Stimulated activated CD4-positive, alpha-beta T cell treated with anti-CD3 and anti-CD28 coated beads, Interleukin-12 subunit alpha, Interleukin-12 subunit beta, amount 100 ng/mL, for 48 hours (primary cell): Measurements from ENCODE around the gene MAP4K3.
"Not testable (repeated sequence)": the region's sequence is repeated elsewhere in the genome, so short reads cannot be mapped to it uniquely, and the experiment has no call there.

Experiments used
- DNase-seq, 3 donors: peaks; one replicate each; pipeline ENCODE4 v3.0.0-alpha.2; 2020; ENCODE audit warnings: low read depth in 2 of 3, low spot score in 1 of 3

The MAP4K3 gene

DNA sequence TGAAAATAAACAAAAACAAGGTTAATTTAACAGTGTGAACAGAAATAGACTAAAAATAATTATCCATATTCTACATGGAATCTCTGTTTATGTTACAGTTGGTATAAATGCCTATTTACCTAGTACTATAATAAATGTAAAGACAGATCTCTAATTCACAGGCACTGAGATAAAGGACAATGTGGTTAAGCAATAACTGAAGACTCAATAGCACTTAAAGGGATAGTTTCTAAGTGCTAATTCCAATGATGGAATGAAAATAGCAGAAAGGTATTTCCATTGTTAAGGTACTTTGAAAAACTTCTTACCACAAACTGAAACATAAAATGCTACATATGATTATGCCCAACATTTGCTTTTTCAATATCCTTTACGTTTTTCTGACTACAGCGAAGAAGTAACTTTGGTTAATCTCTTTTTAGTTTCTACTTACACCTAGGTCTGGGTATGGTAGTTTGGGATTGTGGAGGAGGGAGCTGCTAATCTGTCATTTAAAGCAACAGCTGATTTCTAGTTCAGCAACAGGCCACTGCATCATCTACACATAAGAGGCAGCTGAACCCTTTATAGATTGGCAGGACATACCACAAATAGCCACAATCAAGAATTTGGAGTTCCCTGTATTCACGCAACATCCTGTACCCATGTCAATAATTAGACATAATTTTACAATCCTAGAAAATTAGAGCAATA is 27.2 kb downstream of the MAP4K3 start:
- DNase-seq, result no peak

DNA sequence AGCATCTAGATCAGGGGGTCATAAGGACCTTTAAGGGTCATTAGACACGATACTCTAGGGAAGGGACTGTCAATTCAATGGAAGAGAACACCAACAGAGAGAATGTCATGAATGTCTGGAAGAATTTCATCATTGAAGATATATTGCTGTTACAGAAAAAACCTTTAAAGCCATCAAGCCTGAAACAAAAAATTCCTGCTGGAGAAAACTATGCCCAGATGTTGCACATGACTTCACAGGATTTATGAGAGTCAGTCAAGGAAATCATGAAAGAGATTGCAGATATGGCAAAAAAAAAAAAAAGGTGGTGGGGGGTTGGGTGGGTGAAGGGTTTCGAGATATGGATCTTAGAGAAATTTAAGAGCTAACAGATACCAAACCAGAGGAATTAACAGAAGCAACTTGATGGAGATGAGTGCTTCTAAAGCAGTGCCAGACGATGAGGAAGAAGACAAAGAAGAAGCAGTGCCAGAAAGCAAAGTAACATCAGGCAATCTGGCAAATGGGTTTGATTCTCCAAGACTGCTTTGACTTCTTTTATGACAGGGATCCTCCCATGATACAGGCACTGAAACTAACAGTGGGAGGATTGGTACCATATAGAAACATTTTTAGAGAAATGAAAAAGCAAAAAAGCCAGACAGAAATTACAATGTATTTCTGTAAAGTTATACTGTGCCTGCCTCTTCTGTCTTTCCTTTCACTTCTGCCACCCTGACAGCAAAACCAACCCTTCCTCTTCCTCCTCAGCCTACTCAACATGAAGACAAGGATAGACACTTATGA is 28.5 kb downstream of the MAP4K3 start:
- DNase-seq, result no peak

DNA sequence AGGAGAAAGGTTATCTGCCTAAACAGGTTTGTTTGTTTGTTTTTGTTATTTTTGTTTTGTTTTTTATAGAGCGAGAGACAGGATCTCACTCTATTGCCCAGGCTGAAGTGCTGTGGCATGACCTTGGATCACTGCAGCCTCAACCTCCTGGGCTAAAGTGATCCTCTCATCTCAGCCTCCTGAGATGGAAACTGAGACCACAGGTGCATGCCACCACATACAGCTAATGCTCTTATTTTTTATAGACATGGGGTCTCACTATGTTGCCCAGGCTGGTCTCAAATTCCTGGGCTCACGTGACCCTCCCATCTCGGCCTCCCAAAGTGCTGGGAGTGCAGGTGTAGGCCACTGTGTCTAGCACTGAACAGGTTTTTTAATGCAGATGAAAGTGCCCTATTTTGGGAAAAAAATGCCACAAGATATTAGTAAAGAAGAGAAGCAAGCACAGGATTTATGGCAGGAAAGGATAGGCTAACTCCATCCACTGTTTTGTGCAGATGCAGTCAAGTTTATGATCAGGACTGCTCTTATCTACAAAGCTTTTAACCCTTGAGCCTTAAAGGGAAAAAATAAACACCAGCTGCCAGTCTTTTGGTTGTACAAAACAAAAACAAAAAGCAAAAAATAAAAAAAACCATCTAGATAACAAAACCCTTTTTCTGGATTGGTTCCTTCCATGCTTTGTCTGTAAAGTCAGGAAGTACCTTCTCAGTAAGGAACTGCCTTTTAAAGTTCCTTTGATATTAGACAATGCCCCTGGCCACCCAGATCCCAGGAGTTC is 29.4 kb downstream of the MAP4K3 start:
- DNase-seq, result no peak

DNA sequence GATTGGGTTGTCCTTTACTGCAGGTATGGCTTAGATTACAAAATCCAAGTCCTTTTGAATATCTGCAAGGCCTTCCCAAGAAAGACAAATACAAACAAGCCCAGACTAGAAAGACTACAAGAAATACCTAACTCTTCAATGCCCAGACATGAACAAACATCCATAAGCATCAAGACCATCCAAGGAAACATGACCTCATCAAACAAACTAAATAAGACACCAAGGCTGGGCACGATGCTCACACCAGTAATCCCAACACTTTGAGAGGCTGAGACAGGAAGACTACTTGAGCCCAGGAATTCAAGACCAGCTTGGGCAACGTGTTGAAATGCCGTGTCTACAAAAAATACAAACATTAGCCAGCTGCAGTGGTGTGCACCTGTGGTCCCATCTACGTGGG is 31.7 kb downstream of the MAP4K3 start:
- no peak for DNase-seq

DNA sequence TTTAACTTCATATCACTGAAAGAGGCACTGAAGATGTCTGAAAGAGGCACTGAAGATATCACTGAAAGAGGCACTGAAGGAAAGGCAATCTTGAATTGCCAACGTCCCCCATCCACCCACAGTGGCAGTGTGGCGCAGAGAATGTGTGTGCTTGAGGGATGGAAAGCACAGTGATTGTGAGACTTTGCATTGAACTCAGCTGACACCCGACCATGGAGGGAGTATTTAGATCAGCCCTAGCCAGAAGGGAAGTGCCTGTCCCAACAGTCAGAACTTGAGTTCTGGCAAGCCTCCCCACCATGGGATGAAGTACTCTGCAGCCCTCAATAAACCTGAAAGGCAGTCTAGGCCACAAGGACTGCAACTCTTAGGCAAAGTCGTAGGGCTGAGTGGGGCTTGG is 33.8 kb downstream of the MAP4K3 start:
- DNase-seq, result no peak

DNA sequence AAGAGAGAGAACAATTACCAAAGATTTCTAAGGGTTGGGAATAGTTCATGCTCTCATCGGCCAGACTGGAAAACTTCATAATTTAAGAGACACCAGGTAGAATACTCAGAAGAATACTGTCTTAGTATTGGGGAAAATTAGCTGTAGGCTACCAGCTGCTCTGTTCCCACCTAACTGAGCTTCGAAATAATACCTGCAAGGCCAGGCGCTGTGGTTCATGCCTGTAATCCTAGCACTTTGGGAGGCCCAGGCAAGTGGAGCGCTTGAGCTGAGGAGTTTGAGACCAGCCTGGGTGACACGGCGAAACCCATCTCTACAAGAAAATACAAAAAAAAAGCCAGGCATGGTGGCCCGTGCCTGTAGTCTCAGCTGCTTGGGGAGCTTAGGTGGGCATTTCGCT is 35.8 kb downstream of the MAP4K3 start:
- DNase-seq, result no peak

DNA sequence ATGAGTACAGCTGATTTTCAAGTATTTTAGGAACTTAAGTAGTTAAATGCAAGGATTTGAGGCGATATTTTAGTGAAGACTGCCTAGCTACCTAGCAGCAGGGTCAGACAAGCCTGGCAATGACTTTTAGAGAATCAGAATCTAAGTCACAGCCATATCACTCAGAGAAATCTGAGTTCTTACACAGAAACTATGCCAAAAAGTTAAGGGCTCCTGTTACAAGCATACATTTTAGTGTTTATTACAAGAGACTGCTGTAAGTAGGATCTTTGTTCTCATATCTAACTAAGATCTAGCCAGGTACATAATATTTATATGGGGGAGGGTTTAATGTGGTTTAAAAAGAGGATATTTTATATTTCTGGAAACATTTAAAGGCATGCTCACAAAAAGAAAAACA is 37.5 kb downstream of the MAP4K3 start:
- DNase-seq, result no peak

DNA sequence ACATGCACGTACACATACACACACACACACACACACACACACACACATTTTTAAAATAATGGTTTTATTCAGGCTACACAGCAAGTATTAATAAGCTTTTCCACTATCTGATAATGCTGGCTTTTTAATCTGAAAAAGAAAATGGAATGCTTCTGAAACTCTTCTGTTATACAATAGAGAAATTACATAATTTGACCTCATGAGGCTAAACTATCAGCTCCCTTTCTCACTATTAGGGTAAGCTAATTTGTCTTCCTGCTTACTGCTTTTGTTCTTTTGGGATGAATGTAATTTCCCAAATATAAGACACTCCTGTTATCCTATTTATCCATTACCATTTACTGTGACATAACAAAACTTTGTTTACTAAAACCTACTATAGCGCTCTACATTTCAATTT is 41.8 kb downstream of the MAP4K3 start:
- DNase-seq, result no peak

DNA sequence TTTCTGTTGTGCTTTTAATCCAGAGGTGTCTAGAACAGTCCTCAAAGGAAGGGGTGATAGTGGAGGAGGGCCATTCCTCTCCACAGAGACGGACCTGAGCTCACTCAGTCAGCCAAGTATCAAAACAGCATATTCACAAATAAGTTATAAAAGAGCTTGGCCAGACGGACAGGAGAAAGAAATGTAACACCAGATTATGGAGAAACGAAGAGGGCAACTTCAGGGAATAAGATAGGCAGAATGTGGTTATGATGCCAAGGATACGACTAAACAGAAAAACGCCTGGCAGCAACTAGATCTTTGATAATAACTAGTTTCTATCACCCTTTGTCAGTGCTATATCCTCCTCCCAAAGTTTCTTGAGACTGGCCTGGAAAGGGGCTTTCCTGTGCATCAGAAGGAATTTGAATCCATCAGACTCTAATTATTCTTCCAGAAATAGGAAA is 42.5 kb downstream of the MAP4K3 start:
- no peak for DNase-seq

DNA sequence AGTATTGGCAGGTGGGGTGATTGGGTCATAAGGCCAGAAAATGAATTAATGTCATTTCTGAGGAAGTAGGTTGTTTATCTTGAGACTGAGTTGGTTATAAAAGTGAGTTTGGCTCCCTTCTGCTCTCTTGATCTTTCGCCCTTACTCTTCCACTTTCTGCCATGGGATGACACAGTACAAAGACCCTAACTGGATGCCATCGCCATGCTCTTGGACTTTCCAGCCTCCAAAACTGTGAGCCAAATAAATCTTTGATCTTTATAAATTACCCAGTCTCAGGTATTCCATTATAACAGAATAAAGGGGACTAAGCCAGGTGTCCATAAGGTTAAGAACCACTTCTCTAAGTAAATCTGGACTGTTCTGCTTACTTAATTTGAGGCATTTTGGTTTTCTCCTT is 44.4 kb downstream of the MAP4K3 start:
- DNase-seq, result no peak

DNA sequence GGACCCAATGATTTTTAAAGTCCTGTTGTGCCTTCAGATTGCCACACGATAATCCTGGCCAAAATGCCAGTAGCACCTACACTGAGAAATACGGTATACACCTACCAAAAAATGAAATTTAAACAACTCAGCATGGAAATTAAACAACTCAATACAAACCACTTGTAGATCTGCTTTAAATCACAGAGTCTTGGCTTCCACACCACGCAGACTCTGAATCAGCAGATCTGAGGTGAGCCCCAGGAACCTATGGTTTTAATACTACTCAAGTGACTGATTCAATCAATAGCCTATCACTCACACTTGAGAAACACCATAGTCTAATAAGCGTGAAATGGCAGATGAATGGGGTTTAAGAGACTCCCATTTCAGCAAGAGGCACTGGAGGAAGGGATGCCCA is 46.9 kb downstream of the MAP4K3 start:
- DNase-seq, result no peak

DNA sequence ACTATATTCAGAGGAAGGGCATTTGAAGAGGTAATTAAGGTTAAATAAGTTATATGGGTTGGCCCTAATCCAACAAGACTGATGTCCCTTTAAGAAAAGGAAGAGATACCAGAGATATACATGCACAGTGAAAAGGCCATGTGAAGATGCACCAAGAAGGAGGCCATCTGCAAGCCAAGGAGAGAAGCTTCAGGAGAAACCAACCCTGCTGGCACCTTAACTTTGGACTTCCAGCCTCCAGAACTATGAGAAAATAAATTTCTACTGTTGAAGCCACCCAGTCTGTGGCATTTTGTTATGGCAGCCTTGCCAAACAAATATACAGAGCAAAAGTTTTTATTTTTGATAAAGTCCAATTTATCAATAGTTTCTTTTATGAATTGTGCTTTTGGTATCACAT is 51.0 kb downstream of the MAP4K3 start:
- no peak for DNase-seq

DNA sequence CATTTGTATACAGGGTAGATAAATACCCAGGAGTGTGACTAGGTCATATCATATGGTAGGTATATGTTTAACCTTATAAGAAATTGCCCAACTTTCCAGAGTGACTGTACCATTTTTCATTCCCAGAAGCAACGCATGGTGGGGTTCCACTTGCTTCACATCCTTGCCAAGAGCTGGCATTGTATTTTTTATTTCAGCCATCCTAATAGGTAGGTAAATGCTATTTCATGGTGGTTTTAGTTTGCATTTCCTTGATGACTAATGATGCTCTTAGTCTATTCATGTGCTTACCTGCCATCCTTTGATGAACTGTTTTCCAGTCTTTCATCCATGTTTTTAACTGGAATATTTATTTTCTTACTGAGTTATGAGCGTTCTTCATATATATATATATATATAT is 51.9 kb downstream of the MAP4K3 start:
- no peak for DNase-seq

DNA sequence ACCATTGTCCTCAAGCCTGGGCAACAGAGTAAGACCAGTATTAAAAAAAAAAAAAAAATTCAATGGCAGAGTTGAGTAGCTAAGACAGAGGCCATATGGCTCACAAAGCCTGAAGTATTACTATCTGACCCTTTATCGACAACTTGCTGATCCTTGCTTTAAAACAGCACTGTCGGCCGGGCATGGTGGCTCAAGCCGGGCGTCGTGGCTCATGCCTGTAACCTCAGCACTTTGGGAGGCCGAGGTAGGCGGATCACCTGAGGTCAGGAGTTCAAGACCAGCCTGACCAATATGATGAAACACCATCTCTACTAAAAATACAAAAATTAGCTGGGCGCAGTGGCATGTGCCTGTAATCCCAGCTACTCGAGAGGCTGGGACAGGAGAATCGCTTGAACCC is 53.0 kb downstream of the MAP4K3 start:
- DNase-seq, result not testable (repeated sequence)

DNA sequence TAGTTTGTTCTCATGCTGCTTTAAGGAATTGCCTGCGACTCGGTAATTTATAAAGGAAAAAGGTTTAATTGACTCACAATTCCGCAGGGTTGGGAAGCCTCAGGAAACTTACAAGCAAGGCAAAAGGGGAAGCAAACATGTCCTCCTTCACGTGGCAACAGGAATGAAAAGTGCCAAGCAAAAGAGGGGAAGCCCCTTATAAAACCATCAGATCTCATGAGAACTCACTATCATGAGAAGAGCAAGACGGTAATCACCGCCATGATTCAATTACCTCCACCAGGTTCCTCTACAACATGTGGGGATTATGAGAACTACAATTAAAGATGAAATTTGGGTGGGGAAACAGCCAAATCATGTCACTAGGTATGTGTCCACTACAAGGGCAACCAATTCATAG is 53.9 kb downstream of the MAP4K3 start:
- DNase-seq, result no peak

DNA sequence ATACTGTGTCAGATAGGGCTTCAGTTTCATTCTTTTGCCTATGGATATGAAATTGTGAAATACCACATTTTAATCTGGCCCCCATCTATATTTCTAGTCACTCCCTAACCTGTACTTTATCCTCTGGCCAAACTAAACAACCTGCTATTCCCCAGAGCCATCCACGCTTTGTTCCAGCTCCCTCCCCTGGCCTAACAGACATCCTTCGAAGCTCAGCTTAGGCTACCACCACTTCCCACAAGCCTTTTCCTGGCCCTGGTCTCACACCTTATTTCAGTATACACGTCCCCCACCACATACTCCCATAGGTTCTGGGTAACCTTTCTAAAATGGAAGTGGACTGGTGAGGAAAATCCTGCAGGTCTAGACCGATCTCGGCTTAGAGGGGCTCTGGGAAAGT is 55.4 kb downstream of the MAP4K3 start:
- no peak for DNase-seq

DNA sequence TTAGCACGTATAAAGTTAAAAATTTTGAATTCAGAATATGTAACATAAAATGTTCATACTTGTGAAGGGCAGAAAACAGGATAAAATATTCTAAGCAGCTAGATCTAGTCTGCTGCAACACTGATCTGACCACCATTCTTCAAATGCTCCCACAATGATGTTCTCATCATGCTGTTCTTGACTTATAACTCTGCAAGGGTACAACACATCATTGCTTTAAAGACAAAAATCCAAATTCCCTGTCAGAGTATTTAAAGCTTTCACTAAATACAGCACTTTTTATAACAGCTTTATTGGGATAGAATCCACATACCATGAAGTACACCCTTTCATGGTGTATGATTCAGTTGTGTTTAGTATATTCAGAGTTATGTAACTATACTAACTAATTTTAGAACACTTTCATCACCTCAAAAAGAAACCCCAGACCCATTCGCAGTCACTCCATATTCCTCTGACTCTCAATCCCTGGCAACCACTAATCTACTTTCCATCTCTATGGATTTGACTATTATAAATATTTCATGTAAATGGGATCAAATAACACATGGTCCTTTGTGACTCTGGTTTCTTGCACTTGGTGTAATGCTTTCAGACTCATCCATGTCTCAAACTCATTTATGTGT is 56.4 kb downstream of the MAP4K3 start:
- no peak for DNase-seq

DNA sequence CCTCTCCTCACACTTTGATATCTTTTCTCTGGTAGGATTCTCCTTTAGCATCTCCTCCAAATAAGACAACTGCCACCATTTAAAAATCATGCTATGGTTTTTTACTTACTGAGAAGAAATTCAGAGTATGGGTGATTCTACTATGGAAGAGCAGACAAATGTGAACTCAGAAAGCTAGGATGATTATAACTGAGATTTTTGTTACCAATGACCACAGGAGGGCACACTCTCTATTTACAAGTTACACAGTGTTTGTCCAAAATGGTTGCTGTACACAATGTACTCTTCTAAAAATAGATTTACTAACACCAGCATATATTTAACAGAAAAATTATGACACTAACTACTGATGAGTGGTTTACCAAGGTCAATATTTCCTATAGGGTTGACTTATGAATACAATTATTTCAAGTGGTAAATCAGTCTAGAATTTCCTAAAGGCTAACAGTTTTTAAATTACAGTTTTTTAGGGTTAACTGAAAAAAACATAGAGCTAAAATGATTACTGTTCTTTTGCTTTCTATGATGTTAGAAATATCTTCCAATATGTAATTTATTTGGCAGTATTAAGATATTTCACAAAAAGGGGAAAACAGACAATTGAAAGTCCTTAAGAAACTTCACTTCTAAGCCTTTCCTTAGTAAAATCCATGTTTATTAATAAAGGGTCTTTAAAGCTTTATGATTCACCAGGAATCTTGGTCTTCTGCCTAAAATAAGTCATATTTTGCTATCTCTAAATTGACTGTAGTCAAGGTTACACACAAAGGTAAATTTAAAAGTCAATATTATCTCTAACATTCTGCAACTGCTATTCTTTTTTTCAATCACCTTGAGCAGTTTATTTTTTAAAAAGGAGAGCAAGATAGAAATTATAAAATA is 57.2 kb downstream of the MAP4K3 start:
- no peak for DNase-seq

DNA sequence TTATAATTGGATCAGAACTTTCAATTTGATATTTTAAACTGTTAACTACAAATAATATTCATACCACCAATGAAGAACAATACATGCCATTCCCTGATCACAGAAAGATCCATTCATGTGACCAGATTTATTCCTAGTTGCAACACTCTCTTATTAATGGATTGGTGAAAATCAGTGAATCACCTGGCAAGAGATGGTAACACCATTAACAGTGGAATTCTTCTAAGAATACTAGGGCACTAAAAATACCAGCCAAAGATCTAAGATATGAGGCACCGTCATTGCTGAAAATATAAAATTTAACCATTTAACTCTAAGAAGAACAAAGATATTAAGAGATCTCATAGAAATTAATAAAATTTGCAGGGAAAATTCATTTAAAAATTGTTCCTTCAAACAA is 58.1 kb downstream of the MAP4K3 start:
- no peak for DNase-seq

DNA sequence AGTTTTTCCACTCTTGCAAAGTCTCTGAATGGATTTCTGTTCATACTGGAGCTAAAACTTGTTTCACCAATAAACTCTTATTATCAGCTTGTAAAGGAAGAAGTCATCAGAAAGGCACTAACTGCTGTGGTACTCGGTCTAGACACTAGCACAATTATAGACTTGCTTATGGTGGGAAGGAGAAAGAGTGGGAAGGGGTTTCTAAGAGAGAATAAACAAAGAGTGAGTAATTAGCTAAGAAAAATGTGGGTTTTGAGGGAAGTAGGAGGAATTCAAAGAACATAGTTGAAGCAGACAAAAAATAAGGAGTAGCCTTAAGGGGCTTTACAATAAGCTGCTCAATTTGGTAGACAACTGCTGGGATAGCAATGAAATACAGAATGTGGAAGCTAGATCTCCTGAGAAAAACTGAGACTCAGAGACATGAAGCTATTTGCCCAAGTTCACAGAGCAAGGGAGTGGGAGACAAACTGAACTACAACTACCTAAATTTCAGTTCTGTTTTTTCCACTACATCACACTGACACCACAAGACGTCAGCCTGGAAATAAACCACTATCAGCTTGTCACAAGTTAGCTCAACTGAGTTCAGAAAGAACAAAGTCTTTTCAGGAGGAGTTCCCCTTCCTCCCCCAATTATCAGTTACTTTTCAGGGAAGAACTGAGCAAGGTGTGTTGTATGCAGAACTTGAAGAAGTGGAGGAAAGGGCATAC is 59.7 kb downstream of the MAP4K3 start:
- DNase-seq, result peak; percentile 10 to 41 (median 13)
